Activated CD4-positive, alpha-beta T cell treated with anti-CD3 and anti-CD28 coated beads for 36 hours (primary cell): Measurements from ENCODE around the gene SOS1. TPM values are rescaled to one million over a fixed set of nuclear protein-coding genes. Genes with fewer than 3 reads are reported as not detected.

Source experiments
- ATAC-seq: fragments of 200-7000 bp; cut with Tn5 transposase; one replicate; pipeline ENCODE4 v1.10.0; 2021; ENCODE audit warnings: mild to moderate bottlenecking, moderate library complexity
- CTCF ChIA-PET: fragments of 350-600 bp; sonication (Branson Sonifier 250); formaldehyde crosslinking; loops from one replicate; lab custom pipeline; 2021; ENCODE audit warnings: antibody characterized with exemption; lab: Charles Lee
- POLR2A ChIA-PET: fragments of 350-600 bp; sonication (Branson Sonifier 250); formaldehyde crosslinking; loops from one replicate; lab custom pipeline; 2021; ENCODE audit warnings: antibody characterized with exemption, inconsistent platforms; lab: Charles Lee
- DNase-seq: peaks from one replicate; pipeline ENCODE4 v3.0.0-alpha.2; 2020
- H3K27ac Mint-ChIP-seq: one replicate; pipeline ENCODE4 v1.8.0; 2021; ENCODE audit warnings: mixed read lengths
- H3K27me3 Mint-ChIP-seq: one replicate; pipeline ENCODE4 v1.8.0; 2021; ENCODE audit warnings: mixed read lengths
- H3K36me3 Mint-ChIP-seq: one replicate; pipeline ENCODE4 v1.8.0; 2021; ENCODE audit warnings: low read depth, mixed read lengths
- H3K4me1 Mint-ChIP-seq: one replicate; pipeline ENCODE4 v1.8.0; 2021; ENCODE audit warnings: mixed read lengths
- H3K4me3 Mint-ChIP-seq: one replicate; pipeline ENCODE4 v1.8.0; 2021; ENCODE audit warnings: mild to moderate bottlenecking, moderate library complexity, mixed read lengths
- H3K9me3 Mint-ChIP-seq: one replicate; pipeline ENCODE4 v1.8.0; 2021; ENCODE audit warnings: low read depth, mixed read lengths
- intact Hi-C, 2 experiments: fragments of 100-400 bp; cut with DNase I in 1 of 2; cut with micrococcal nuclease in 1 of 2; formaldehyde crosslinking; loops; one replicate each; pipeline versions ENCODE4 v1.14.2 to v1.15.1; 2022 to 2024; cut with DNase I, micrococcal nuclease
- total RNA-seq, 2 experiments: library from RNA; stranded (reverse); gene quantifications; one replicate each; pipeline ENCODE4 v1.2.3, GENCODE V29; 2021

Gene SOS1
- total RNA-seq, 2 experiments from 2014 or later: 30.1 to 32.0 TPM

GRCh38 chr2:39024833-39025232, 96.0 kb downstream of the SOS1 start:
- Mint-ChIP-seq H3K9me3 (no peaks in the 10 kb centered on the region), H3K4me3 (no peak overlapping the region), H3K27ac (no peak overlapping the region), H3K4me1 (peaks cover 1% of the 10 kb centered on the region), H3K36me3 (peaks cover 2% of the 10 kb centered on the region), H3K27me3 (no peaks in the 10 kb centered on the region)
- CTCF ChIA-PET: no interaction called here
- intact Hi-C loops: no loop called here
- DNase-seq (no peak), ATAC-seq (peak; percentile 86)
- POLR2A ChIA-PET: interaction anchor here (0.6 kb wide), 1 partner anchor 370 kb away, joined by 4 read pairs; no protein-coding TSS in a partner anchor

GRCh38 chr2:39023649-39024048, 97.2 kb downstream of the SOS1 start:
- POLR2A ChIA-PET: no interaction called here
- Mint-ChIP-seq H3K4me1 (peaks cover 1% of the 10 kb centered on the region), H3K27me3 (no peaks in the 10 kb centered on the region), H3K4me3 (no peak overlapping the region), H3K9me3 (no peaks in the 10 kb centered on the region), H3K27ac (no peak overlapping the region), H3K36me3 (peaks cover 2% of the 10 kb centered on the region)
- DNase-seq: no peak
- intact Hi-C loops: no loop called here
- ATAC-seq: no peak
- CTCF ChIA-PET: no interaction called here

GRCh38 chr2:39022642-39023235, 98.1 kb downstream of the SOS1 start:
- DNase-seq (no peak), ATAC-seq (no peak)
- ChIA-PET POLR2A (no interaction called here), CTCF (no interaction called here)
- H3K27me3 Mint-ChIP-seq: no peaks in the 10 kb centered on the region
- no peak overlapping the region for H3K27ac Mint-ChIP-seq
- H3K36me3 Mint-ChIP-seq: peaks cover 2% of the 10 kb centered on the region
- intact Hi-C loops: no loop called here
- H3K9me3 Mint-ChIP-seq: no peaks in the 10 kb centered on the region
- H3K4me1 Mint-ChIP-seq: peaks cover 1% of the 10 kb centered on the region
- H3K4me3 Mint-ChIP-seq: no peak overlapping the region

GRCh38 chr2:39020383-39020782, 100.5 kb downstream of the SOS1 start:
- H3K4me3 Mint-ChIP-seq: no peak overlapping the region

GRCh38 chr2:39018638-39019037, 102.2 kb downstream of the SOS1 start:
- DNase-seq (no peak), ATAC-seq (no peak)
- intact Hi-C loops: no loop called here
- Mint-ChIP-seq H3K4me1 (no peaks in the 10 kb centered on the region), H3K27me3 (no peaks in the 10 kb centered on the region), H3K36me3 (peaks cover under 1% of the 10 kb centered on the region), H3K4me3 (no peak overlapping the region), H3K9me3 (no peaks in the 10 kb centered on the region), H3K27ac (no peak overlapping the region)
- CTCF ChIA-PET: interaction anchor here (1.3 to 2.1 kb wide), 5 partner anchors 16 to 211 kb away, joined by 4 to 6 read pairs (median 4); no protein-coding TSS in a partner anchor
- POLR2A ChIA-PET: no interaction called here

More at GRCh38 chr2:39020383-39020782, 100.5 kb downstream of the SOS1 start:
- POLR2A ChIA-PET: no interaction called here
- no peaks in the 10 kb centered on the region for H3K27me3 Mint-ChIP-seq
- H3K4me1 Mint-ChIP-seq: peaks cover 1% of the 10 kb centered on the region
- ATAC-seq: no peak
- H3K36me3 Mint-ChIP-seq: peaks cover 2% of the 10 kb centered on the region
- no peak for DNase-seq
- intact Hi-C loops: no loop called here
- CTCF ChIA-PET: interaction anchor here (0.6 to 1.8 kb wide), 3 partner anchors 9 to 39 kb away, joined by 3 to 5 read pairs (median 4); no protein-coding TSS in a partner anchor
- no peaks in the 10 kb centered on the region for H3K9me3 Mint-ChIP-seq
- no peak overlapping the region for H3K27ac Mint-ChIP-seq

- intact Hi-C loops: no loop called here
- ATAC-seq: no peak
- Mint-ChIP-seq H3K27ac (no peak overlapping the region), H3K9me3 (no peaks in the 10 kb centered on the region), H3K4me1 (no peaks in the 10 kb centered on the region), H3K27me3 (no peaks in the 10 kb centered on the region), H3K4me3 (no peak overlapping the region), H3K36me3 (peaks cover 6% of the 10 kb centered on the region)
- CTCF ChIA-PET: interaction anchor here (0.6 to 1.1 kb wide), 2 partner anchors 16 to 18 kb away, joined by 3 read pairs; no protein-coding TSS in a partner anchor
- DNase-seq: no peak
- POLR2A ChIA-PET: no interaction called here
Observed at GRCh38 chr2:39017334-39017733, 103.5 kb downstream of the SOS1 start.

- ChIA-PET CTCF (interaction anchor here (0.7 to 1.3 kb wide), 5 partner anchors 43 to 214 kb away, joined by 3 to 5 read pairs (median 3); no protein-coding TSS in a partner anchor), POLR2A (no interaction called here)
- Mint-ChIP-seq H3K27ac (no peak overlapping the region), H3K27me3 (no peaks in the 10 kb centered on the region), H3K36me3 (peaks cover 12% of the 10 kb centered on the region), H3K4me1 (no peaks in the 10 kb centered on the region), H3K9me3 (no peaks in the 10 kb centered on the region), H3K4me3 (no peak overlapping the region)
- intact Hi-C loops: no loop called here
- ATAC-seq (no peak), DNase-seq (no peak)
Observed at GRCh38 chr2:39015424-39015823, 105.4 kb downstream of the SOS1 start.

GRCh38 chr2:39013871-39014270, 107.0 kb downstream of the SOS1 start:
- H3K36me3 Mint-ChIP-seq: peaks cover 22% of the 10 kb centered on the region
- no peak overlapping the region for H3K4me3 Mint-ChIP-seq
- H3K27me3 Mint-ChIP-seq: no peaks in the 10 kb centered on the region
- CTCF ChIA-PET: interaction anchor here (0.6 kb wide), 1 partner anchor 64 kb away, joined by 3 read pairs; no protein-coding TSS in a partner anchor
- DNase-seq (no peak), ATAC-seq (no peak)
- no peaks in the 10 kb centered on the region for H3K9me3 Mint-ChIP-seq
- H3K27ac Mint-ChIP-seq: no peak overlapping the region
- intact Hi-C loops: loop anchor here in 1 of 2 experiments (2.0 kb wide), 1 partner anchor 17 kb away; no protein-coding TSS in a partner anchor
- H3K4me1 Mint-ChIP-seq: peaks cover 4% of the 10 kb centered on the region
- POLR2A ChIA-PET: no interaction called here

GRCh38 chr2:39008665-39009064, 112.2 kb downstream of the SOS1 start:
- CTCF ChIA-PET: interaction anchor here (0.9 to 1.4 kb wide), 3 partner anchors 14 to 274 kb away, joined by 3 to 4 read pairs (median 3); no protein-coding TSS in a partner anchor
- ATAC-seq (peak; percentile 91), DNase-seq (peak; percentile 49)
- peaks cover 13% of the 10 kb centered on the region for H3K4me1 Mint-ChIP-seq
- POLR2A ChIA-PET: no interaction called here
- intact Hi-C loops: no loop called here
- no peaks in the 10 kb centered on the region for H3K9me3 Mint-ChIP-seq
- peak overlapping the region; percentile 37 for H3K27ac Mint-ChIP-seq
- peaks cover 40% of the 10 kb centered on the region for H3K36me3 Mint-ChIP-seq
- no peaks in the 10 kb centered on the region for H3K27me3 Mint-ChIP-seq
- H3K4me3 Mint-ChIP-seq: no peak overlapping the region

GRCh38 chr2:39007875-39008504, 112.9 kb downstream of the SOS1 start:
- Mint-ChIP-seq H3K9me3 (no peaks in the 10 kb centered on the region), H3K27me3 (no peaks in the 10 kb centered on the region), H3K27ac (peak overlapping the region; percentile 14), H3K4me3 (no peak overlapping the region), H3K4me1 (peaks cover 13% of the 10 kb centered on the region), H3K36me3 (peaks cover 35% of the 10 kb centered on the region)
- ChIA-PET POLR2A (no interaction called here), CTCF (interaction anchor here (0.7 to 1.2 kb wide), 3 partner anchors 54 to 275 kb away, joined by 3 to 5 read pairs (median 4); no protein-coding TSS in a partner anchor)
- DNase-seq (no peak), ATAC-seq (peak; percentile 57)
- intact Hi-C loops: no loop called here

GRCh38 chr2:39000552-39000951, 120.3 kb downstream of the SOS1 start:
- no peaks in the 10 kb centered on the region for H3K4me1 Mint-ChIP-seq
- CTCF ChIA-PET: interaction anchor here (0.7 to 0.9 kb wide), 2 partner anchors 229 to 1661 kb away, joined by 3 read pairs; no protein-coding TSS in a partner anchor
- H3K27ac Mint-ChIP-seq: no peak overlapping the region
- POLR2A ChIA-PET: no interaction called here
- no peak overlapping the region for H3K4me3 Mint-ChIP-seq
- intact Hi-C loops: no loop called here
- ATAC-seq (no peak), DNase-seq (no peak)
- H3K36me3 Mint-ChIP-seq: peaks cover 29% of the 10 kb centered on the region
- H3K27me3 Mint-ChIP-seq: no peaks in the 10 kb centered on the region
- no peaks in the 10 kb centered on the region for H3K9me3 Mint-ChIP-seq
